Measurements from ENCODE around the gene ANTXR1. TPM values are rescaled to one million over a fixed set of nuclear protein-coding genes. Genes with fewer than 3 reads are reported as not detected.
A peak's percentile ranks its signal among the peaks of the same experiment; 100 is the strongest.
"Not testable (repeated sequence)": the region's sequence is repeated elsewhere in the genome, so short reads cannot be mapped to it uniquely, and the experiment has no call there.

The ANTXR1 gene
- polyA plus RNA-seq, 3 donors: 66.3 to 81.0 (median 70.8) TPM

- DNase-seq: no peak
Observed at GRCh38 chr2:69227716-69228115, 214.7 kb downstream of the ANTXR1 start.

- DNase-seq: not testable (repeated sequence)
Observed at GRCh38 chr2:69230946-69231345, 218.0 kb downstream of the ANTXR1 start.

GRCh38 chr2:69231612-69232277 is 218.8 kb downstream of the ANTXR1 start:
- no peak for DNase-seq

GRCh38 chr2:69235835-69236234 is 222.9 kb downstream of the ANTXR1 start:
- DNase-seq: not testable (repeated sequence)

- no peak for DNase-seq
Observed at GRCh38 chr2:69237070-69237670, 224.2 kb downstream of the ANTXR1 start.

GRCh38 chr2:69238449-69239031 is 225.6 kb downstream of the ANTXR1 start:
- no peak for DNase-seq

- DNase-seq: no peak
Observed at GRCh38 chr2:69241093-69241492, 228.1 kb downstream of the ANTXR1 start.

GRCh38 chr2:69241664-69242514 is 228.9 kb downstream of the ANTXR1 start:
- no peak for DNase-seq

GRCh38 chr2:69242651-69243051 is 229.7 kb downstream of the ANTXR1 start:
- DNase-seq: peak; percentile 81

- DNase-seq: no peak
Observed at GRCh38 chr2:69243652-69244051, 230.7 kb downstream of the ANTXR1 start.

GRCh38 chr2:69244882-69245281 is 231.9 kb downstream of the ANTXR1 start:
- DNase-seq: no peak

- DNase-seq: no peak
Observed at GRCh38 chr2:69247583-69247982, 234.6 kb downstream of the ANTXR1 start.

GRCh38 chr2:69248232-69248631 is 235.3 kb downstream of the ANTXR1 start:
- no peak for DNase-seq

GRCh38 chr2:69250981-69251380 is 238.0 kb downstream of the ANTXR1 start:
- DNase-seq: no peak

GRCh38 chr2:69251943-69252342 is 239.0 kb downstream of the ANTXR1 start:
- DNase-seq: no peak

GRCh38 chr2:69253112-69253511 is 240.1 kb downstream of the ANTXR1 start:
- DNase-seq: no peak

GRCh38 chr2:69253611-69254301 is 240.8 kb downstream of the ANTXR1 start:
- no peak for DNase-seq

GRCh38 chr2:69255760-69256159 is 242.8 kb downstream of the ANTXR1 start:
- no peak for DNase-seq

GRCh38 chr2:69259994-69260591 is 247.1 kb downstream of the ANTXR1 start:
- DNase-seq: not testable (repeated sequence)

- no peak for DNase-seq
Observed at GRCh38 chr2:69260666-69261065, 247.7 kb downstream of the ANTXR1 start.

- no peak for DNase-seq
Observed at GRCh38 chr2:69269330-69269729, 256.4 kb downstream of the ANTXR1 start.

Data from renal pelvis (tissue), 4 donors.